HG03066 (cell line): Measurements from ENCODE around the gene ANO3.

ENCODE experiments used
- ATAC-seq: cut with Tn5 transposase; IDR thresholded peaks from one replicate; pipeline ENCODE4 v1.9.1; 2021; ENCODE audit warnings: low read depth; ENCODE audit not compliant: unreplicated experiment

ANO3 gene

GRCh38 chr11:26700574-26701235, 368.8 kb downstream of the ANO3 start:
- no peak for ATAC-seq

GRCh38 chr11:26702406-26702805, 370.5 kb downstream of the ANO3 start:
- ATAC-seq = no peak

- ATAC-seq = no peak
Observed at GRCh38 chr11:26703411-26704191, 371.7 kb downstream of the ANO3 start.

GRCh38 chr11:26704249-26704648, 372.3 kb downstream of the ANO3 start:
- no peak for ATAC-seq

GRCh38 chr11:26706181-26706580, 374.3 kb downstream of the ANO3 start:
- no peak for ATAC-seq

- no peak for ATAC-seq
Observed at GRCh38 chr11:26708736-26709456, 377.0 kb downstream of the ANO3 start.

GRCh38 chr11:26710489-26710888, 378.6 kb downstream of the ANO3 start:
- no peak for ATAC-seq

- ATAC-seq = no peak
Observed at GRCh38 chr11:26712497-26712896, 380.6 kb downstream of the ANO3 start.
